ENCODE data around the gene FAM114A1.

- TF ChIP-seq CTCF (IDR thresholded peaks at IDR 0.05; ENCODE audit: poor library complexity) = no peak
- TF ChIP-seq EZH2 (IDR thresholded peaks at IDR 0.05; ENCODE audit: borderline replicate concordance) = no peak
Observed at GRCh38 chr4:38837849-38838248, 29.8 kb upstream of the FAM114A1 start.
